ENCODE measurements around the gene MADD.

MADD gene

DNA sequence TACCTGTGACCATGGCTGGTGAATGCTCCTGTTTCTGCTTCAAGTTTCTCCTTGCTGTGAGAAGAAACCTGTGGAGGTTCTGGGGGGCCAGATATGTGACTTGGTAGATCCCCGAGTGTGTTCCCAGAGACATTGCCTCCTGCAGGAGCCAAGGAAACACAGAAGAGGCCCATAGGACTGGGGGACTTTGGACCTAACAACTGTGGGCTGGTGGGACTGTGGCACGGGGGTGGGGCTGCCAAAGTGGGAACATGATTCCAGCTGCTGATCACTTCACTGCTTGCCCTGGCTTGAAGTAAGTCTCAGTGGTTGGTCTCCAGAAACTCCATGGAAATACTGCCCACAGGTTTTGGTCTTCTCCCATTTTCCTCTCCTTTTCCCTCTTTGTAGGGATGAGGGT, 16.3 kb upstream of the MADD start:
- DNase-seq, result no peak

GRCh38 chr11:47254386-47254785, 15.5 kb upstream of the MADD start:
- DNase-seq, result no peak

DNA sequence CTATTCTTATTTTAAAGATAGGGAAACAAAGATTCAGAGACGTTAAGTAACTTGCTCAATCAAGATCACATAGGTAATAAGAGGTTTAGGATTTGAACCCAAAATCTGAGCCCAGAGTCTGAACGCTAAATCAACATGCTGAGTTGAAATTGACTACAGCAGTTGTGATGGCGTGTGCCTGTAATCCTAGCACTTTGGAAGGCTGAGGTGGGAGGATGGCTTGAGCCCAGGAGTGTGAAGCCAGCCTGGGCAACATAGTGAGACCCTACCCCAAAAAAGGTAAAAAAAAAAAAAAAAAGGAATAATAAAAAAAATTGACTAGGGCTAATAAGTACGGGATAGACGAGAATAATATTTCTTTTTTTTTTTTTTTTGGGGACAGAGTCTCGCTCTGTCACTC, 13.6 kb upstream of the MADD start:
- no peak for DNase-seq

- no peak for DNase-seq
These were observed 12.8 kb upstream of the MADD start for GRCh38 chr11:47257177-47257516.

GRCh38 chr11:47257517-47258316, 12.2 kb upstream of the MADD start, which contains the start of gene NR1H3:
Gene NR1H3 (plus strand): TSS chr11:47257996. CDS start chr11:47259217, 1,221 bp downstream.
- DNase-seq, result no peak

DNA sequence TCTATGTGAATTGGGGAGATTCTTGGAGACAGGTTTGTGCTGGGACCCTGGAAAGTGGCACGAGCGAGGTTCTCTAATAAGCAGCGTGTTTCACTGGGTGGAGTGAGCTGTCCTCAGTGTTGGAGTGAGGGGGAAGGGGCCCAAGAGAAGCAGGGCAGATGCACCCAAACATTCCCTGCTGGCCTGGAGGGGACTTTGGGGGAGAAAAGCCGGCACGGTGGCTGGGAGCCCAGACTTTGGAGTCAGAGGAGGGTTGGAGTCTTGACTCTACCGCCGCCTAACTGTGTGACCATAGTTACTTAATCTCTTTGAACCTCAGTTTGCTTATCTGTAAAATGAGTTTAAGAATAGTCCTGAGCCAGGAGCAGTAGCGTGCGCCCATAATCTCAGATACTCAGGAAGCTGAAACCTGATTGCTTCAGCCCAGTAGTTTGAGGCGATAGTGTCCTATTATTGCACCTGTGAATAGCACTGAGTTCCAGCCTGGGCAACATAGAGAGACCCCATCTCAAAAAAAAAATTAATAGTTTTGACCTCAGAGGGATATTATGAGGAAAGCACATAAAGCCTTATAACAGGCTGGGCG, 11.5 kb upstream of the MADD start:
- DNase-seq, result no peak

GRCh38 chr11:47259232-47259977, 10.5 kb upstream of the MADD start:
- no peak for DNase-seq

GRCh38 chr11:47260366-47260765, 9.6 kb upstream of the MADD start:
- no peak for DNase-seq

- no peak for DNase-seq
These were observed 8.6 kb upstream of the MADD start for GRCh38 chr11:47261291-47261800.

DNA sequence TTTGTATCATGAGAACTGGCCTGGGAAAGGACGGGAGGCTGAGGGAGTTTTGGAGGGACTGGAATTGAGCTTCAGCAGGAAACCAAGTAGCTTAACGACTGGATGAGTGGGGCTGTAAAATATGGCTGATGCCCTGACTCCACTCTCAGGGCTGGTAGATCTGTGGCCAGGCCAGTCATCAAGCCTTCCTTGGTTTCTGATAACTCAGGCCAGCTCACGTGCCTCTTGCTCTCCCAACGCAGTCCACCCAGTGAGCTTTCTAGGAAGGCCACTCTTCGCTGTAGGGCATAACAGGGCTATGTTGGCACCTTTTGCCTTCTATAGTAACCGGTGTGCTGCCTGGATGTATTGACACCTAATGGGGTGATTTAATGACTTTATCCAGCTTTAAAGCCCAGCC, 5.8 kb upstream of the MADD start:
- no peak for DNase-seq

DNA sequence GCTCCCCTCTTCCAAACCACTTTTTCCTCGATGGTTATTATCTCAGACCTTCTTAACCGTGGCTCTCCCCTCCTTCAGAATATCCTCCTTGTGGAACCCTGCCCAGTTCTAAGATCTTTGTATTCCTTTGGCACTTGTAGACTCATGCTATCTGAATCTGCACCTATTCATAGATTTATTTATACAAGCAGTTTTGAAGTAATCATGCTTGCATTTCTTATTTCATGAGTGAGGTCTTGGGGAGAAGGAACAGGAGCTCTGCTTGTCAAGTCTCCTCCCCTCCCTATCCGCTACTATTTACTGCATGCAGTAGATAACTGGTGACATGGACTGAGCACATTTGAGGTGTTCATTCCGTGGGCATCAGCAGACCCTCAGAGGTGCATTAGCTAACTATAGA, 5.4 kb upstream of the MADD start:
- no peak for DNase-seq

GRCh38 chr11:47267876-47268275, 2.1 kb upstream of the MADD start:
- no peak for DNase-seq

GRCh38 chr11:47268448-47269001, 1.4 kb upstream of the MADD start:
- DNase-seq, result no peak

- peak; percentile 86 for DNase-seq
These were observed 718 bp upstream of the MADD start for GRCh38 chr11:47269002-47269828.

DNA sequence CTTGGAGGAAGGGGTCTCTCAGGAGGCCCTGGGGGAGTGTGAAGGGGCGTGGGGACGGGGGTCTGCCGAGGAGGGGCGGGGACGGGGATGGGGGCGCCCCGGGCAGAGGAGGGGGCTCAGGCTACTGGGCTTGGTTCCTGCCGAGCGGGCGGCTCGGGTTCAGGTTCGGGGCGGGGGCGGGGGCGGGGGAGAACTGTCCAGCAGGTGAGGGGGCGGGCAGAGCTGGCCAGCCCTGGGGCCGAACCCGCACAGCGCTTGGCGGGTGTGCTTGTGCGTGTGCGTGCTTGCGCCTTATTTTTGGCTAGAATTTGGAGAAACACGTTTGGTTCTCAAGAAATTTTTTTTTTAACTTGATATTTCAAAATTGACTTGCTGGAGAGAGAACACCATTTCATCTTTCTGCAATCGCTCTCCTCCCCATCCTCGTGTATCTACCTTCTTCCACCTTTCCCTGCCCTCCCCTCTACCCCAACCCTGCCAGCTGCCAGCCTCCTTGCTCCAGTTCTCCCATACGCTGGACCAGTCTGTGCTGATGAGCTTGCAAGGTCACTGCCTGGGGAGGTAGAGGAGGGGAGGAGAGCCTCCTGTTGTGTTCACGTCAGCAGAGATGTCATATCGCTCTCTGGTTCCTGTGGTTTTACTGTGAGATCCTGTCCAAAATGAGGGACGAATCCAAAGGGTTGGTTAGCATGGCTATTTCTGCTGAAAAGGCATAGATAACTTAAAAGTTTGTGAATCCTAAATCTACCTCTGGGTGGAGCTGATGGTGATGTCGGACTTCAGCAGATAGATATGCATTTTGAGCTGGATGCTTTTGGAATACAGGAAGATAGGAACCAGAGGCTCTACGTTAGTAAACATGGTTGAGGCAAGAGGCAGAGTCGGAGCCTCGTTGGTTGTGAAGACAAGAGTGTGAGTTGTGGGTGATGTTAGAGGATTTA, 668 bp downstream of the MADD start:
- peak; percentile 15 for DNase-seq

DNA sequence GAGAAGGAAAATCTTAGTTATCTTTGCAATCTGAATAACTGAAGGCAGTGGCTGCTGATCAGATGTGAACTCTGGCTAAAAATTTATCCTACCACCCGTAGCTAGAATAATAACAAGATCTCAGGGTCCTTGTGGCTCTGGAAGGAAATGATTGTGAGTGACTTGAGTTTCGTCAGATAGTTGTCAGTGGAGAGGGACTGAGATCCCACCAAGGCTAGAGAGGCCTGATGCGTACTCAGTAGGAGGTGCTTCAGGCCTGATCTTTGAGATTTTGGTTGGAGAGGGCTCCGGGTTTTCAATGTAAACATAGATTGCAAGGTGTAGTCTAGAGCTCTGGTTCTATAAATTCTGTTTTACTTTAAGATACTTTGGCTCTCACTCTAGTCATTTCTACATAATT, 1.4 kb downstream of the MADD start:
- DNase-seq, result no peak

DNA sequence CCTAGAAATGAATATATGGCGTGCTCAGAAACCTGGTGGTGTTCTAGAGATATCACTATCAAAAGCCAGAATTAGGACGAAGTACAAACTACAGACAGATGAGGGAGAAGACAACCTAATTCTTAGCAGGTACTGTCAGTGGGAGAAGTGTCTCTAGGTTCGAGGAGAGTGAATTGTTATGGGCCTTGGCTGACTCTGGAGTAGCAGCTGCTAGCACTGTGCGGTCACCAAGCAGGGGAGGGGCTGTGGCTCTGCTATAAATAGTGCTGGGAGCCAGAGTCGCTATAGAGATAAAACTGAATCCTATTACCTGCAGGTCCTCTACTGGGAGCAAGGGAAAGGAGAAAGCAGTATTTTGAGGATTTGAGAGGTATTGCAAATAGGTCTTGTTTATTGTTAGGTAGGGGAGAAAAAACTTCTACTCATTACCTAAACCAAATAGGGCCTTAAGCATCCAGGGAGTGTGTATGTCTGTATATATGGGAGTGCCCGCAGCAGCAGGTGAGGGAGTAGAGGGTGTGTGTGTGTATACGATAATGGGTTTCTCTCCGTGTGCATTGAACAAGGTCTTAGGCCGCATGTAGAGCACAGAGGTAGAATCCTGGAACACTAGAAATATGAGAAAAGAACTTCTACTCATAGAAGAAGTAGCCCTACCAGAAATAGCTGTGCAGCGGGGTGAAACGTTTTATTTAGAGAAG, 2.2 kb downstream of the MADD start:
- no peak for DNase-seq

GRCh38 chr11:47272706-47273105, 2.8 kb downstream of the MADD start:
- no peak for DNase-seq

- no peak for DNase-seq
These were observed 4.7 kb downstream of the MADD start for GRCh38 chr11:47274495-47275235.

DNA sequence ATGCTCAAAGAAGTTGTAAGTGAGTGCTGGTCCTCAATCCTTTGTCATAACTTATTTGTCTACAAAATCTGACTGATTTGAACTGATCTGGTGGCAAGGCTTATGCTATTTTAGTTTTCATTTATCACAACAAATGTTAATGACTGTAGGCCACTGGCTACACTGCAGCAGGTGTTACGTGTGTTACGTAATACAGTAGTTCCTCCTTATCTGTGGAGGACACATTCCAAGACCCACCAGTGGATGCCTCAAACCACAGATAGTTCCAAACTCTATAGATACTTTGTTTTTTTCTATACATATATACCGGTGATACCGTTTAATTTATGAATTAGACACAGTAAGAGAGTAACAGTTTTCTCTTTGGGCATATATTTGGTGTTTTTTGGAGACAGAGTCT, 7.0 kb downstream of the MADD start:
- no peak for DNase-seq

Data from NK-92 treated with Interleukin-12 subunit alpha and Interleukin-12 subunit beta, amount 100 ng/mL, for 24 hours (cell line).